MM.1S (cell line): ENCODE data around the gene KRTAP20-3.

Source experiments
- DNase-seq: peaks from one replicate; pipeline ENCODE4 v3.0.0-alpha.2; 2015
- H2AFZ ChIP-seq: fragments of 300-600 bp; sonication (generic); 2 replicates; pipeline ENCODE4 v1.6.0; 2016; ENCODE audit warnings: antibody characterized with exemption, low read length
- H3F3A ChIP-seq: fragments of 300-600 bp; sonication (generic); 2 replicates; pipeline ENCODE4 v1.6.1; 2016; ENCODE audit warnings: mild to moderate bottlenecking, antibody characterized with exemption, low read length, moderate library complexity, mixed read lengths; ENCODE audit not compliant: insufficient read depth
- H3K27ac ChIP-seq: fragments of 300-600 bp; sonication (generic); 2 replicates; pipeline ENCODE4 v1.5.1; 2016; ENCODE audit warnings: mild to moderate bottlenecking, low read length
- H3K27me3 ChIP-seq: fragments of 300-600 bp; sonication (generic); replicated peaks from 2 replicates; pipeline ENCODE4 v1.6.0; 2016; ENCODE audit warnings: low read length; ENCODE audit not compliant: insufficient read depth
- H3K36me3 ChIP-seq: fragments of 300-600 bp; sonication (generic); replicated peaks from 2 replicates; pipeline ENCODE4 v1.6.1; 2016; ENCODE audit warnings: mild to moderate bottlenecking, low read length, mixed read lengths; ENCODE audit not compliant: insufficient read depth
- H3K4me1 ChIP-seq: fragments of 300-600 bp; sonication (generic); 2 replicates; pipeline ENCODE4 v1.6.1; 2016; ENCODE audit warnings: low read length, mixed read lengths
- H3K4me2 ChIP-seq: fragments of 300-600 bp; sonication (generic); 2 replicates; pipeline ENCODE4 v1.6.0; 2016; ENCODE audit warnings: low read depth, low read length
- H3K4me3 ChIP-seq: fragments of 300-600 bp; sonication (generic); 2 replicates; pipeline ENCODE4 v1.5.1; 2016; ENCODE audit warnings: low read length, mixed read lengths
- H3K79me2 ChIP-seq: fragments of 300-600 bp; sonication (generic); 2 replicates; pipeline ENCODE4 v1.6.1; 2016; ENCODE audit warnings: mixed run types, low read length, mixed read lengths
- H3K9ac ChIP-seq: fragments of 300-600 bp; sonication (generic); 2 replicates; pipeline ENCODE4 v1.6.1; 2016; ENCODE audit warnings: low read length, mixed read lengths
- H3K9me2 ChIP-seq: fragments of 300-600 bp; sonication (generic); replicated peaks from 2 replicates; pipeline ENCODE4 v1.6.1; 2016; ENCODE audit warnings: mild to moderate bottlenecking, low read length, mixed read lengths; ENCODE audit not compliant: insufficient read depth
- H3K9me3 ChIP-seq: fragments of 300-600 bp; sonication (generic); replicated peaks from 2 replicates; pipeline ENCODE4 v1.6.1; 2016; ENCODE audit warnings: mild to moderate bottlenecking, low read length, mixed read lengths; ENCODE audit not compliant: insufficient read depth
- H4K20me1 ChIP-seq: fragments of 300-600 bp; sonication (generic); 2 replicates; pipeline ENCODE4 v1.6.1; 2016; ENCODE audit warnings: mild to moderate bottlenecking, low read length, moderate library complexity, mixed read lengths; ENCODE audit not compliant: insufficient read depth
- CTCF ChIP-seq: fragments of 300-600 bp; sonication (generic); IDR thresholded peaks from 2 replicates; pipeline ENCODE4 v1.5.1; 2016; ENCODE audit warnings: antibody characterized with exemption, low read length, mixed read lengths
- EZH2 ChIP-seq: fragments of 300-600 bp; sonication (generic); optimal IDR thresholded peaks from 2 replicates; pipeline ENCODE3; 2017; ENCODE audit warnings: low read depth, mild to moderate bottlenecking, antibody characterized with exemption, low read length, mixed read lengths
- EZH2phosphoT487 ChIP-seq: fragments of 300-600 bp; sonication (generic); IDR thresholded peaks from 2 replicates; pipeline ENCODE4 v1.6.1; 2018; ENCODE audit warnings: antibody characterized with exemption, low read length

The KRTAP20-3 gene

GRCh38 chr21:30668776-30669175, 26.1 kb downstream of the KRTAP20-3 start:
- no peak for TF ChIP-seq EZH2phosphoT487
- no peak for TF ChIP-seq EZH2
- TF ChIP-seq CTCF = no peak
- H3K4me2 ChIP-seq = no peak overlapping the region

GRCh38 chr21:30672985-30673650, 30.5 kb downstream of the KRTAP20-3 start:
- Histone ChIP-seq H3K4me3 (no peak overlapping the region), H3K4me2 (no peak overlapping the region), H4K20me1 (no peaks in the 10 kb centered on the region), H3K36me3 (no peaks in the 10 kb centered on the region), H3K27ac (no peak overlapping the region), H3K27me3 (no peaks in the 10 kb centered on the region), H2AFZ (no peak overlapping the region), H3K79me2 (no peaks in the 10 kb centered on the region), H3K9ac (no peak overlapping the region), H3K9me2 (no peaks in the 10 kb centered on the region), H3K9me3 (no peaks in the 10 kb centered on the region), H3F3A (no peaks in the 10 kb centered on the region), H3K4me1 (no peaks in the 10 kb centered on the region)
- TF ChIP-seq EZH2 (no peak), EZH2phosphoT487 (no peak)
- DNase-seq = no peak

More at GRCh38 chr21:30668776-30669175, 26.1 kb downstream of the KRTAP20-3 start:
- Histone ChIP-seq H2AFZ (no peak overlapping the region), H3K9me2 (no peaks in the 10 kb centered on the region), H3K4me3 (no peak overlapping the region), H3K9ac (no peak overlapping the region), H3K36me3 (no peaks in the 10 kb centered on the region), H3K27ac (no peak overlapping the region), H3K27me3 (no peaks in the 10 kb centered on the region), H4K20me1 (no peaks in the 10 kb centered on the region), H3F3A (no peaks in the 10 kb centered on the region), H3K4me1 (no peaks in the 10 kb centered on the region), H3K9me3 (no peaks in the 10 kb centered on the region), H3K79me2 (no peaks in the 10 kb centered on the region)
- no peak for DNase-seq

- Histone ChIP-seq H3K79me2 (no peaks in the 10 kb centered on the region), H3K4me1 (no peaks in the 10 kb centered on the region), H3F3A (no peaks in the 10 kb centered on the region), H3K9me3 (no peaks in the 10 kb centered on the region), H3K9me2 (no peaks in the 10 kb centered on the region), H3K27ac (no peak overlapping the region), H3K4me2 (no peak overlapping the region), H2AFZ (no peak overlapping the region), H3K9ac (no peak overlapping the region), H4K20me1 (no peaks in the 10 kb centered on the region), H3K36me3 (no peaks in the 10 kb centered on the region), H3K27me3 (no peaks in the 10 kb centered on the region), H3K4me3 (no peak overlapping the region)
- no peak for TF ChIP-seq EZH2
- TF ChIP-seq CTCF = no peak
- no peak for TF ChIP-seq EZH2phosphoT487
- no peak for DNase-seq
Measured at GRCh38 chr21:30674312-30674711, 31.6 kb downstream of the KRTAP20-3 start.

- H3K4me1 ChIP-seq = no peaks in the 10 kb centered on the region
- TF ChIP-seq CTCF = no peak
- no peak for TF ChIP-seq EZH2
- TF ChIP-seq EZH2phosphoT487 = no peak
- no peaks in the 10 kb centered on the region for H3K36me3 ChIP-seq
- H2AFZ ChIP-seq = no peak overlapping the region
- H3K9me3 ChIP-seq = no peaks in the 10 kb centered on the region
- H3K9ac ChIP-seq = no peak overlapping the region
- no peak for DNase-seq
- no peaks in the 10 kb centered on the region for H4K20me1 ChIP-seq
- no peaks in the 10 kb centered on the region for H3F3A ChIP-seq
- no peaks in the 10 kb centered on the region for H3K9me2 ChIP-seq
- no peak overlapping the region for H3K4me2 ChIP-seq
- no peaks in the 10 kb centered on the region for H3K79me2 ChIP-seq
- H3K27me3 ChIP-seq = no peaks in the 10 kb centered on the region
- H3K4me3 ChIP-seq = no peak overlapping the region
- no peak overlapping the region for H3K27ac ChIP-seq
Measured at GRCh38 chr21:30676737-30677136, 34.1 kb downstream of the KRTAP20-3 start.
